Progenitor cell of endocrine pancreas (in vitro differentiated cells): ENCODE results near the gene NRP2. TPM values are rescaled to one million over a fixed set of nuclear protein-coding genes. Genes with fewer than 3 reads are reported as not detected.

Experiments
- DNase-seq: peaks from one replicate; pipeline ENCODE4 v3.0.0; 2021; ENCODE audit warnings: low spot score; ENCODE audit not compliant: unreplicated experiment
- H3K27ac Mint-ChIP-seq: 2 replicates; pipeline ENCODE4 v1.8.0; 2021; ENCODE audit warnings: mild to moderate bottlenecking, moderate library complexity, mixed read lengths
- H3K27me3 Mint-ChIP-seq: 2 replicates; pipeline ENCODE4 v1.8.0; 2021; ENCODE audit warnings: mixed read lengths
- H3K36me3 Mint-ChIP-seq: 2 replicates; pipeline ENCODE4 v1.8.0; 2022; ENCODE audit warnings: mixed read lengths; ENCODE audit not compliant: insufficient read depth
- H3K4me1 Mint-ChIP-seq: 2 replicates; pipeline ENCODE4 v1.8.0; 2021; ENCODE audit warnings: low read depth, mixed read lengths
- H3K4me3 Mint-ChIP-seq: 2 replicates; pipeline ENCODE4 v1.8.0; 2021; ENCODE audit warnings: low read depth, mild to moderate bottlenecking, moderate library complexity, mixed read lengths
- H3K9me3 Mint-ChIP-seq: 2 replicates; pipeline ENCODE4 v1.8.0; 2021; ENCODE audit warnings: low read depth, mixed read lengths
- CTCF ChIP-seq: fragments of 200-600 bp; sonication (generic); IDR thresholded peaks from one replicate; pipeline ENCODE4 v1.5.0; 2021; ENCODE audit warnings: antibody characterized with exemption, mild to moderate bottlenecking; ENCODE audit not compliant: unreplicated experiment
- total RNA-seq: library from RNA; stranded (reverse); gene quantifications from 2 replicates; pipeline ENCODE4 v1.2.1, GENCODE V29; 2021

NRP2 gene
- total RNA-seq, 1 donor from 2014 or later: 6.3 TPM

DNA sequence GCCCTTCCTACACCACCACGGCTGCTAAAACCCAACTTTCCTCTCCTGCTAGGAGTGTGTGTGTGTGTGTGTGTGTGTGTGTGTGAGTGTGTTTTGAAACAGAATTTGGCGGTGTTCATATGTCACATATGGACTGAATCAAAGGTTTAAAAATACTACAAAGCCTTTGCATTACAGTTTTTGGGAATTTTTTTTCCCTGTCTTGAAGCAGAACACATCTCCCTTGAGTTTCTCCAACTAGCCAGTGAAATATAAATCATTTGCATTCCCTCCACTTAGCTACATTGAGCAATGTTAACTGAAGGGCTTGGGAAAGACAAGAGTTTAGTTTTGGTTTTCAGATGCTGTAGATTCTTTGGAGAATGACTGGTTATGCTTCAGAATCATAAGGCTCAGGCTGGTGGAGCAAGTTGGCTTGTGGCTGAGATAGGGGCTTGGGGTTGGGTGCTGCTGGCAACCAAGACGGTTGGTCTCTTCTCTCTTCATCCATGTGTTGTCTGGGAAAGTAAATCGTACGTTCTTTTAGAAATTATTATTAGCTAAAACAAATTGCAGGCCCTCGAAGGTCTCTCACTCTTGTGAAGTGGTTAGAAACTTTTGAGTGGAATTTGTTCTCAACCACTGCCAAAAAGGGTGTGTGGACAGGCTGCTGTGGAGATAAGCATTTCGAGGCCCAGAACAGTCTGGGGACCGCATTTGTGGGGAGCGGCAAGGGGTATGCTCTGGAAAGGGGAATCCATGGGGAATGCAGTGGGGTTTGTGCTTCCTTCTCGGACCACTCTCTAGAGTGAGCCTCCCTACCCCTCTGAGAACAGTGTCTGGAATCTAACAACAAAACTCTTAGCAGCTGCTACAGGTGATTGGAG lies 1.4 kb downstream of the NRP2 start:
- H3K4me3 Mint-ChIP-seq: peak overlapping the region; percentile 78
- H3K9me3 Mint-ChIP-seq: no peaks in the 10 kb centered on the region
- DNase-seq: no peak
- H3K27me3 Mint-ChIP-seq: peaks cover 77% of the 10 kb centered on the region
- peak overlapping the region; percentile 50 for H3K27ac Mint-ChIP-seq
- TF ChIP-seq CTCF: no peak
- peaks cover 28% of the 10 kb centered on the region for H3K4me1 Mint-ChIP-seq
- no peaks in the 10 kb centered on the region for H3K36me3 Mint-ChIP-seq

DNA sequence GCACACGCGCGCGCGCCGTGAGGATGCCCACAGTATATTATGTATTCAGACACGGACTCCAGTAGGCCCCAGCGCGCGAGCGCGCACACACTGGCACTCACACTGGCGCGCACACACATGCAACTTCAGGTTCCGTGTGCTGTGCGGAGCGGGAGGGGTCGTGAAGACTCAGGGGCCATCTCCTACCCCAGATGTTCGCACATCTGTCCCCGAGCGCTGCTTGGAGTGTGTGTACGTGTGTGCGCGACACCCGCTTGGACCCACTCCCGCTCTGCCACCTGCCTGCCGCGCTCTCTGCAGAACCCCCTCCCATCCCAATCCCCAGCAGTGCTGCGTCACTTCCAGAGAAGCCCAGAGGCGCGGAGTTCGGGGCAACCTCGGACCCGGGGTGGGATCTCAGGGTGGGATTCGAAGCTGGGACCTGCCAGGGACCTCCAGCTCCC lies 2.6 kb downstream of the NRP2 start:
- Mint-ChIP-seq H3K9me3 (no peaks in the 10 kb centered on the region), H3K27me3 (peaks cover 81% of the 10 kb centered on the region), H3K27ac (peak overlapping the region; percentile 56), H3K4me3 (peak overlapping the region; percentile 78), H3K4me1 (peaks cover 25% of the 10 kb centered on the region), H3K36me3 (no peaks in the 10 kb centered on the region)
- no peak for DNase-seq
- no peak for TF ChIP-seq CTCF

DNA sequence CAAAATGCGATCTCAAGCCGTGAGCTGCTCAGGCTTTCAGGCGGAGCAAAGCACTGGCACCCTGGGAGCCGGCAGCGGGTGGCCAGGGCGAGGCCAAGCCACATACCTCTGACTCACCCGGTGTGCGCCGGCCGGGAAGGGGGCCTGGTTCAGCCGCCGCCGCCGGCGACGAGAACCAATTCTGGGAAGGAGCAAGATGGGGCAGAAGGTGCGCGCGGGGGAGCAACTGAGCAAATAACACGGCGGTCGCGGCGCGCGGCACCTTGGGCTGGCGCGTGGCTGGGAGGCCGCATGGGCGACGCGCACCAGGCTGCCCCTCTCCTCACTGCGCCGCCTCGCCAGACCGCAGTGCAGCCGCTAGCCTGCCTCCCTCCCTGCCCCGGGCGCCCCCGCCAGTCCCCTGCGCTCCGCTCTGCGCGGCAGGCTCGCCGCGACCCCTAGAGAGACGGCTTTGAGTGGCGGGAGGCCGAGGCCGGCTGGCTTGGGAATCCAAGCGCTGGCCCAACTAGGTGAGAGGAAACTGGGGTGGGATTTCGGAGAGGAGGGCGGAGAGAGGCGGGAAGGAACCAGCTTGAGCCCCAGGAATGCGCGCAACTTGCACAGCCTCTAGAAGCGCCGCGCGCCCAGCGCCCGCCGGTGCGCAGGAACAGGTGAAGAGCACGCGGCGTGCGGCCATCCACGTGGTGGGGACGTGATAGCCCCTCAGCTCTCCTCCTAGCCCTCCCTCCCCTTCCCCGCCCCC lies 3.2 kb downstream of the NRP2 start:
- Mint-ChIP-seq H3K4me1 (peaks cover 22% of the 10 kb centered on the region), H3K27me3 (peaks cover 82% of the 10 kb centered on the region), H3K9me3 (no peaks in the 10 kb centered on the region), H3K27ac (peak overlapping the region; percentile 83), H3K36me3 (no peaks in the 10 kb centered on the region), H3K4me3 (peak overlapping the region; percentile 78)
- DNase-seq: peak; percentile 28
- no peak for TF ChIP-seq CTCF

- Mint-ChIP-seq H3K9me3 (no peaks in the 10 kb centered on the region), H3K27ac (peak overlapping the region; percentile 88), H3K4me1 (peaks cover 16% of the 10 kb centered on the region), H3K4me3 (peak overlapping the region; percentile 78), H3K27me3 (peaks cover 82% of the 10 kb centered on the region), H3K36me3 (no peaks in the 10 kb centered on the region)
- DNase-seq: no peak
- TF ChIP-seq CTCF: no peak
These were observed 3.9 kb downstream of the NRP2 start for GRCh38 chr2:205686056-205686782.
